Ovary (tissue), 3 donors: ENCODE data around the gene LBP.

Experiments used
- EP300 ChIP-seq: sonication (generic); formaldehyde crosslinking; IDR thresholded peaks from one replicate; pipeline ENCODE4 v1.6.1; 2017; ENCODE audit warnings: antibody characterized with exemption
- TF ChIP-seq, protein P1 (sequence below), 3 donors: fragments of 450-650 bp in 2 of 3; fragments of 200-600 bp in 1 of 3; IDR thresholded peaks; one replicate each; pipeline versions ENCODE4 v1.5.1 to v1.8.0; 2016 to 2022; ENCODE audit warnings: antibody characterized with exemption in 3 of 3, mild to moderate bottlenecking in 1 of 3
- donor health status: DM: no; HTN: no; CAD: no.

DNA sequence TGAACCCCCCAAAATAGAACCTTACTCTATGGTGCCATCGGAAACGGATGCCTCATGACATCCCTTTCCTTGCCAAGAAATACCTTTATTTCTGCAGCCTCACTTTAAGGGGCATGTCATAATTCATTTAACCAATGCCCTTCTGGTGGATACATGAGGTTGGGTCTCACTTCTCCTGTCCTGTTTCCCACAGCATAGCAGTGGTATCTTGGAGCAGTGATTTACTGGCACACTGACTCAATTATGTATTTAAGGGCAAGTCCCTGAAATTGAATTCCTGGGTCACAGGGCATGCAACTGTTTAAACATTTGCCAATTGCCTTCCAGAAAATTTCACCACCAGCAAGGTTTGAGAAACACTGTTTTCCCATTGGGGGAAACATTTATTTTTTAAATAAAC lies 639 bp upstream of the LBP start:
- no peak for TF ChIP-seq EP300
- TF ChIP-seq, protein P1, sequence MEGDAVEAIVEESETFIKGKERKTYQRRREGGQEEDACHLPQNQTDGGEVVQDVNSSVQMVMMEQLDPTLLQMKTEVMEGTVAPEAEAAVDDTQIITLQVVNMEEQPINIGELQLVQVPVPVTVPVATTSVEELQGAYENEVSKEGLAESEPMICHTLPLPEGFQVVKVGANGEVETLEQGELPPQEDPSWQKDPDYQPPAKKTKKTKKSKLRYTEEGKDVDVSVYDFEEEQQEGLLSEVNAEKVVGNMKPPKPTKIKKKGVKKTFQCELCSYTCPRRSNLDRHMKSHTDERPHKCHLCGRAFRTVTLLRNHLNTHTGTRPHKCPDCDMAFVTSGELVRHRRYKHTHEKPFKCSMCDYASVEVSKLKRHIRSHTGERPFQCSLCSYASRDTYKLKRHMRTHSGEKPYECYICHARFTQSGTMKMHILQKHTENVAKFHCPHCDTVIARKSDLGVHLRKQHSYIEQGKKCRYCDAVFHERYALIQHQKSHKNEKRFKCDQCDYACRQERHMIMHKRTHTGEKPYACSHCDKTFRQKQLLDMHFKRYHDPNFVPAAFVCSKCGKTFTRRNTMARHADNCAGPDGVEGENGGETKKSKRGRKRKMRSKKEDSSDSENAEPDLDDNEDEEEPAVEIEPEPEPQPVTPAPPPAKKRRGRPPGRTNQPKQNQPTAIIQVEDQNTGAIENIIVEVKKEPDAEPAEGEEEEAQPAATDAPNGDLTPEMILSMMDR (IDR thresholded peaks at IDR 0.05): no peak
